HT1080 (cell line): ENCODE results near the gene ROR1. TPM values are rescaled to one million over a fixed set of nuclear protein-coding genes. Genes with fewer than 3 reads are reported as not detected.

Experiments
- DNase-seq: peaks from one replicate; pipeline ENCODE4 v3.0.0-alpha.2; 2015; ENCODE audit warnings: low read depth
- total RNA-seq: library from RNA; depleted of rRNA; stranded (reverse); fragments of >200 nt; shearing (Covaris generic); gene quantifications from 2 replicates; pipeline ENCODE4 v1.2.3, GENCODE V29; 2014

ROR1 gene
- total RNA-seq, 1 experiment from 2014 or later = 2.9 TPM

DNA sequence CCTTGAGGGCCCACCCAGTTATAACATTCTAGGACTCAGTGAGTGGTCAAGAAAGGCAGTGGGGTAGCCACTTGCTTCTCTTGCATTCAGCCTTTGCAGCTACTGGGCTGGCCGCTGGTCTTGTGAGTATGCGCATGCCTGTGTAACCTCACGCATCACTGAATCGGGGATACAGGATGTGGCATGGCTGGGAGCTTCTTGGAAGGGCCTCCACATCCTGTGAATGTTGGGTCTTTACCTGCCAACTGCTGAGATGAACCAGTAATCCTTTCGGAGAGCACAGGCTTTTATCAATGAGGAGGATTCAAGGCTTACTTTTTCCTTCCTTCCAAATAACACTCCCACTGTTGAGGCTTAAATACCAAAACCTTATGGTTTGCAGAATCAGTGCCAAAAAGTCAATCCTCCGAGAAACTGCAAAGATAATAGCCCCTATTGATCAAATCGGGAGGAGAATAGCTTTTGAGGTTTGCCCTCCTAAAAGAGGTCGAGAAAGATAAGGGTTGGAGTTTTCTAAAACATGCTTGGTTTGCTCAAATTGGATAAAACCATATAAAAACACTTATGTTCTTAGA, 230.7 kb downstream of the ROR1 start:
- DNase-seq = peak; percentile 28

DNA sequence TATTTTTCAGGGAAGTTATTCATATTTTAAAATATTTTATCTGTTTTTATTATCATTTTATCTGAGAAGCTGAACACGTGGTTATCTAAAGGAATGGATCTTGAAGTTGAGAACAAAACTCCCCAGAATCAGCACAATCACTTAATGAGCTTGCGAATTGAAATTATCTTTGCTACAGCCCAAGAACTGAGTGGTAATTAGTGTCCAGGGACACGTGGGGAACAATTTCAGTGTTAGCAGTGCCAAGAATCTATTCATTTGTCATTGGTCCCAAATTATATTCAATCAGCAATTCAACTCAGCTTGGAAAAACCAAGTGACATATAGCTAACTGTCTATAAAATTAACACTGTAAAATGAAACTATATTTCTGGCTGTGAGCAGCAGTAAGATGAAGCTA, 232.0 kb downstream of the ROR1 start:
- DNase-seq = no peak

DNA sequence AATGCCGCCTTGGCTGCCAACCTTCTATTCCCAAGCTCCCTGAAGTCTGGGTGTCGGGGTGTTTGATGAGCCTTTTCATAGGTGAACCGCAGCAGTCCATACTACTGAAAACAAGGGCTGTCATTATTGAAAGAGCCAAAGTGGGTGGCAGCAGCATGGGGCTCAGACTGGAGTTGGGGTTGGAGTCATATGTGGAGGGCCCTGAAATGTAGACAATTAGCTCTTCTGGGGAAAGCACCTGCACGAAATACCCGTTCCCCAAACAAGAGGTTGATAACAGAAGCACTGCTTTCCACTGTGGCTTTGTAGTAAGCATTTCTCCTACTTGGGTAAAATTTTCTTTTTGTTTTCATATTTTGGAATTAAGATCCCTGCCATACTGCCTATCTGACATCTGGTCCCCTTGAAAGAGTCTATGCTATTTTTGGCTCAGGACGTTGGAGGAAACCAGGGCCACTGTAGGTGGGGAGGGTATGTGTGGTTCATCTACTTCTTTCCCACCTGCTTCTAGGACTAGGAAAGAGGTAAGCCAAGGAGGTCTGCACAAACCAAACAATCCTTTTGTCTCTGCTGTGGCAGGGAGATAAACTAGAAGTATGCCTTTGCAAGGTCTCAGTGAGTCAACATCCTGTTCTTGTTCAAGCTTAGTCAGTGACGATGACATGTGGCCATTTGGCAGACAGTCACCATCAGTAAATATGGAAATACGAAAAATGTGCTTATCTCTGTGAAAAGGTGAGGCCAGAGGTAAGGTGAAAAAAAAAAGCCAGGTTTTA, 232.6 kb downstream of the ROR1 start:
- DNase-seq = peak; percentile 86

GRCh38 chr1:64010316-64010715, 236.5 kb downstream of the ROR1 start:
- no peak for DNase-seq

GRCh38 chr1:64013395-64013794, 239.6 kb downstream of the ROR1 start:
- DNase-seq = no peak

DNA sequence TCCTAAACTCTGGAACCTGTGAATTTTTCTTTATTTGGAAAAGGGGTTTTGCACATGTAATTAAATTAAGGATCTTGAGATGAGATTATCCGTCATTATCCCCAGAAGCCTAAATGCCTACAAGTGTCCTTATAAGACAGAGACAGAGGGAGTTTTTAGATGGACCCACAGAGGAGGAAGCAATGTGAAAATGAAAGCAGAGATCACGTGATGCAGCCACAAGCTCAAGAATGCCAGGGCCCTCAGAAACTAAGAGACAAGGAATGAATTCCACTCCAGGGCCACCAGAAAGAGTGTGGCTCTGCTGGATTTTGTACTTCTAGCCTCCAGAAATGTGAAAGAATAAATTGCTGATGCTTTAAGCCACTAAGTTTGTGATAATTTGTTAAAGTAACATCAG, 246.0 kb downstream of the ROR1 start:
- DNase-seq = peak; percentile 64

GRCh38 chr1:64021066-64021465, 247.2 kb downstream of the ROR1 start:
- DNase-seq = no peak

DNA sequence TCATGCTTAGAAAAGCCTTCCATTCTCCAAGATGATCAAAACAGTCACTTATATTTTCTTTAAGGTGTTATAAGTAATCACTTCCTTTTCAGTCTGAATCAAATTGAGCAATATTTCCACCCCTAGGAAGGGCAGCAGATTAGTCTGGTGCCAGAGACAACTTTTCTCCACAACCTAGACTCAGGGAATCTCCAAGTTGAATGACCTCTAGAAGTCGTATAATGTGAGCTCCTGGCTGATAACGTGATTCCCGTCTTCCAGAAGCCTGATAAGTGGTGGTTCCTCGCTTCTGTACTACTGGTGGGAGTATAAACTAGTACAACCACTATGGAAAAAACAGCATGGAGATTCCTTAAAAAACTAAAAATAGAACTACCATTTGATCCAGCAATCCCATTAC, 251.2 kb downstream of the ROR1 start:
- DNase-seq = no peak

DNA sequence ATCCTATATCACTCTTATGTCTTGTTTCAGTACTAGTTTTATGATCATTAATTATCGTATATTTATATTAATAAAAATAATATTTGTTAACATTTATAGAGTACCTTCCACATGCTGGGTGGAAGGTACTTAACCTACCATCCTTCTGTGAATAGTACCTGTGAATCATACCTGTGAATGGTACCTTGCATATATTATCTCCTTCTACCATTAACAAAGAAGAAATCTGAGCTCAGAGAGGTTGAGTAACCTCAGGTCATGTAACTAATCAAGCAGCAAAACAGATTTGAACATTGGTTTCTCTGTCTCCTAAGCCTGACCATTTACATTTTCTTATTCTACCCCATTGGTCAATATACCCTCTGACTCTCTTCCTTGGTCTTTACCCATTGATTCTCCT, 255.2 kb downstream of the ROR1 start:
- DNase-seq = no peak

DNA sequence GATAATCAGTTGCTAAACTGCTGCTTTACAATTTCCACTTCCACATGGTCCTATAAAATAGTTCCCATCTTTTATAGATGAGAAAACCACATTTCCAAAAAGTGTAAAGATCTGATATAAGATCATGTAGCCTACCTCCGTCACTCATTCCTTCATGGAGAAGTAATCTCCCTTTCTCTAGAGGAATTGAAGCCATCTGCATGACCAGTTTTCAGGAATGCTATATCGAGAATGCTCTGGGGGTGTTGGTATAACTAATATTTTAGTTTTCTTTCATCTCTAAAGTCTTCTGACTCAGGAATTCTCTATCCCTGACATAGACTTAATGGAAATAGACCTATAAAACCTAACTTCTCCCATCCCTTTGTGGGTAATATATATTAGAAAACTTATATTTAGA, 256.6 kb downstream of the ROR1 start:
- DNase-seq = no peak

GRCh38 chr1:64031236-64031635, 257.4 kb downstream of the ROR1 start:
- no peak for DNase-seq

DNA sequence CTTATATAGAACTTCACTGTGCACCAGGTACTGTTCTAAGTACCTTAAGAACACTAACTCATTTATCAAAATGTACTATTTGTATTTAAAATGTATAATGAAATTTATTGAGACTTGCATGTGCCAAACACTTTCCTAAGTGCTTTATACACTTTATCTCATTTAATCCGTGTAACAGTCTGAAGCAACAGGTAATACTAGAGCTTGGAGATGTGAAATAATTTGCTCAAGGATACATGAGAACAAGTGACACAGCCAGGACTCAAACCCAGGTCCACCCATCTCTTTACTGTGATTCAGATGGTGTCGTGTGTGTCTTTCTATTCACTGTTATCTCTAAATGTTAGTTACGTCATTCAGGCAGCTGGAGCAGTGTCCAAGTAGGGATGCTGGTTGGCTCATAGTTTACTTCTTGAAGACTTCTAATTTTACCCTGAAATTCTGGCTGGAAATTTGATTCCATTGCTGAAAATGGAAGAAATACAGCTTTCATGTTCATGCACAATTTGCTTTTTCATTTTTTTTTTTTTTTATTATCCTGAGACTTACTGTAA, 259.9 kb downstream of the ROR1 start:
- no peak for DNase-seq

DNA sequence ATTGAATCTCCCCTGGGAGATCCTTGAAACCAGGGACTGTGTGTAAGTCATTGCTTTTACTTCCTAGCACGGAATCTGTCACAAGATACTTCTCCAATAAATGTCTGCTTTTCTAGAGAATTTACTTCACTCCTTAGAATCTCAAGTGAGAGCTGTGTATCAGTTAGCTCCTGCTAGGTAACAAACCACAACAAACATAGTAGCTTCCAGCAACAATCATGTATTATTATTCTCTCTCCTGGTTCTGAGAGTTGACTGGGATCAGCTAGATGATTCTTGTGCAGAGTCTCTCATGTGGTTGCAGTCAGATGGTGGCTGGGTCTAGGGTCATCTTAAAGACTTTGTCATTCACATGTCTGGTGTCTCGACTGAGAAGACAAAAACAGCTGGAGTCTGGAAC, 262.7 kb downstream of the ROR1 start:
- DNase-seq = no peak

DNA sequence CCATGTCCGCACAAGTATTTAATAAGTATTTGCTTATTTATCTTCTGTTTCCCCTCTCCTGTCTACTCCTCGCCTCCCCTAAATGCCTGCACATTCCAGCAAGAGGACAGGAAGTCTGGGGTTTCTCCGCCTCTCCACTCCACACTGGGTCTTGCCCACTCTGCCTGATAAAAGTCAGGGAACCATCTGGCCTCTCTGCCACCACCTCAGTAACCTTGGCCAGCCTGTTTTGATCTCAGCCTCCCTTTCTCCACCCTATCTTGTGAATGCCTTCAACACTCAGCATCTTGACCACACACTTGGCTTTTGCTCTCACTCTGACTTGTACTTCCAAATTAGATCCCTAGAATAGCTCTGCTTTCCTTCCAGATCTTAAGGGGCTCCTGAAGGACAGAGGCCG, 264.3 kb downstream of the ROR1 start:
- no peak for DNase-seq

DNA sequence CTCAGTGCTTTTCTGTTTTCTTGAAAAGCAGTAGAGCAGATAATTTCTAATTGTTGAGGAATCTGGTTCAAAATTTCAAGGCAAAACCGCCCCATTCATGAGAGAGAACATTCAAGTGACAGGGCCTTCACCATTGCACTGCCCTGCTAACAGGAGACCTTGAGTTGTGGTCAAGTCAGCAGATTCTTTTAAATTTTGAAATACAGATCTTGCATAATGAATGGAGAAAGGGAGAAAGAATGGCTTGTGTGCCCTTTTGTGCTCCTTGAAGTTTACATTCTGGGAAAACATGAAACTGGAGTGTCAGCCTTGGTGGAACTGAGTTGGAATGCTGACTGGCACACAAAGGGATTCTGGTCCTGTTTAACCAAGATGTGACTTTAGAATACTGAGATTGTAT, 265.1 kb downstream of the ROR1 start:
- DNase-seq = no peak

- DNase-seq = peak; percentile 98
Observed at GRCh38 chr1:64039390-64039926, 265.6 kb downstream of the ROR1 start.

- no peak for DNase-seq
Observed at GRCh38 chr1:64041371-64042131, 267.7 kb downstream of the ROR1 start.

GRCh38 chr1:64042331-64043100, 268.7 kb downstream of the ROR1 start:
- peak; percentile 74 for DNase-seq

DNA sequence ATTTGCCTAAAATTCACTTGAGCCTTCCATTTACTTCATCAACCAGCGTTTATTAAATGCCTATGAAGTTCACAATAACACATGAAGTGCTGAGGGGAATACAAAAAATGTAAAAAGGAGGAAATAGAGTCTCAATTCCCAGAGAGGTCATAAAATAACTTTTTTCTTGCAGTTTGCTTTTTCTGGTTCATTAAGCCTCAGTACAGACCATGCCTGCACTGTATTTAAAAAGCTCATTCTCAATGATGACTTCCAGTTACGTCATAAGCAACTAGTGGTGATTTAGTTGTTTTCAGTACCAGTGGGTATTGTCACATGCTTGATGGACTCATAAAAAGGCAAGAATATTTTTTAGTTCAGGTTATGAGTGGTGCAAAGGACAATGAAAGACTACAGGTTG, 269.5 kb downstream of the ROR1 start:
- DNase-seq = no peak

DNA sequence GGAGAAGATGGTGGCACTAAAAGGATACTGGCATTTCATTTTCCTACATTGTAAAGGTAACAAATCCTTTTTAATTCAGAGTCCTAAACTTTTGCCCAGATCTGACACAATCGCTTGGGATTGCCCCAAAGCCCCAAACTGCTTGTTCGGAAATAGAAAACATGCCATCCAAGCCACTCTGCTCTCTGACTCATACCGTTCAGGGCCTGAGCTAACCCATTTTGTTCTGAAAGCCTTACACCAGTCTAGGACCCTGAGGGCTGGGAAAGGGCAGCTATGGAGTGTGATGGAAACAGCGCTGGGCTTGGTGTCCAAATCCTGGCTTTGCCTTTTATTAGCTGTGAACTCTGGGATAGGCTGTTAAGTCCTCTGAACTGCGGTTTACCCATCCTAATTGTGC, 270.2 kb downstream of the ROR1 start:
- DNase-seq = peak; percentile 84

GRCh38 chr1:64046243-64046642, 272.4 kb downstream of the ROR1 start:
- no peak for DNase-seq
